Measurements from ENCODE around the gene TMEM151B.

GRCh38 chr6:44300292-44300823, 30.1 kb downstream of the TMEM151B start:
- TF ChIP-seq CTCF (conservative IDR thresholded peaks at IDR 0.05; ENCODE audit: low read length) (no peak), EZH2phosphoT487 (IDR thresholded peaks at IDR 0.05; ENCODE audit: borderline replicate concordance) (no peak)

Measured in Loucy (cell line).